ENCODE data around the gene EIPR1. TPM values are rescaled to one million over a fixed set of nuclear protein-coding genes. Genes with fewer than 3 reads are reported as not detected.
A peak's percentile ranks its signal among the peaks of the same experiment; 100 is the strongest.

The EIPR1 gene
- total and polyA plus RNA-seq, 2 of the 13 experiments (the other 11 are each of a cell fraction or from before 2014, with no cell fraction given), result 70.0 to 96.3 TPM

- TF ChIP-seq YY1 (IDR thresholded peaks at IDR 0.05; ENCODE audit: insufficient read depth, insufficient replicate concordance, low read depth, low read length), result peak; percentile 32
- peak; percentile 78; the same call in 1 of the 2 replicates for TF ChIP-seq ZNF563 (CRISPR knock-in tag; IDR thresholded peaks at IDR 0.05)
- TF ChIP-seq MAX (IDR thresholded peaks at IDR 0.05), result peak; percentile 99
- no peak for TF ChIP-seq SMAD1 (CRISPR knock-in tag; IDR thresholded peaks at IDR 0.05; ENCODE audit: borderline replicate concordance, low read depth)
- TF ChIP-seq ZBTB7B (CRISPR knock-in tag; IDR thresholded peaks at IDR 0.05), result peak; percentile 41; the same call in 1 of the 2 replicates
- no peak for TF ChIP-seq ZBTB40 (IDR thresholded peaks at IDR 0.05)
- peak; percentile 87 for TF ChIP-seq ZBTB40 (CRISPR knock-in tag; IDR thresholded peaks at IDR 0.05)
- TF ChIP-seq FIP1L1 (IDR thresholded peaks at IDR 0.05; ENCODE audit: borderline replicate concordance, insufficient read depth, low read depth, low read length), result no peak
- TF ChIP-seq ZNF720 (CRISPR knock-in tag; IDR thresholded peaks at IDR 0.05), result no peak
- TF ChIP-seq ZNF543 (CRISPR knock-in tag; IDR thresholded peaks at IDR 0.05), result 0 out of 2 replicates have a peak, but pooled peaks have one; percentile 42
- no peak for TF ChIP-seq PAWR (CRISPR knock-in tag; IDR thresholded peaks at IDR 0.05; ENCODE audit: borderline replicate concordance)
- TF ChIP-seq ATRX (CRISPR knock-in tag; IDR thresholded peaks at IDR 0.05; ENCODE audit: borderline replicate concordance), result no peak
- no peak for TF ChIP-seq ZNF572 (CRISPR knock-in tag; IDR thresholded peaks at IDR 0.05)
- 0 out of 2 replicates have a peak, but pooled peaks have one; percentile 53 for TF ChIP-seq TMF1 (CRISPR knock-in tag; IDR thresholded peaks at IDR 0.05; ENCODE audit: low read depth)
- TF ChIP-seq HOXA7 (CRISPR knock-in tag; IDR thresholded peaks at IDR 0.05), result no peak
- TF ChIP-seq BRF2 (CRISPR knock-in tag; IDR thresholded peaks at IDR 0.05), result no peak
- TF ChIP-seq ZBTB7A (CRISPR knock-in tag; IDR thresholded peaks at IDR 0.05), result peak; percentile 58; the same call in 1 of the 2 replicates
- peak; percentile 43; the same call in 1 of the 2 replicates for TF ChIP-seq ZNF431 (CRISPR knock-in tag; IDR thresholded peaks at IDR 0.05; ENCODE audit: borderline replicate concordance, low read depth)
- peak; percentile 41; the same call in 1 of the 2 replicates for TF ChIP-seq MNT (IDR thresholded peaks at IDR 0.05)
Observed at GRCh38 chr2:3368261-3368722, 9.3 kb downstream of the EIPR1 start (continued).

Data from HepG2 (cell line).